Measurements from ENCODE around the gene ASB8. TPM values are rescaled to one million over a fixed set of nuclear protein-coding genes. Genes with fewer than 3 reads are reported as not detected.
"Not testable (repeated sequence)": the region's sequence is repeated elsewhere in the genome, so short reads cannot be mapped to it uniquely, and the experiment has no call there.

Gene ASB8
- total RNA-seq, 2 experiments from 2014 or later = 20.9 to 27.2 TPM

GRCh38 chr12:48115957-48116356 lies 41.4 kb downstream of the ASB8 start:
- CTCF ChIA-PET = interaction anchor here (1.4 kb wide), 1 partner anchor 11 kb away, joined by 4 read pairs; no protein-coding TSS in a partner anchor
- no peak overlapping the region for H3K4me3 Mint-ChIP-seq

GRCh38 chr12:48111312-48111693 lies 46.0 kb downstream of the ASB8 start:
- intact Hi-C loops (cut with micrococcal nuclease); H3K9me3 Mint-ChIP-seq; H3K27ac Mint-ChIP-seq; ATAC-seq; H3K36me3 Mint-ChIP-seq (ENCODE audit: low read depth); DNase-seq; CTCF ChIA-PET; H3K4me3 Mint-ChIP-seq; H3K27me3 Mint-ChIP-seq: not testable (repeated sequence)
- POLR2A ChIA-PET = interaction anchor here (1.0 to 1.3 kb wide), 2 partner anchors 8 to 13 kb away, joined by 3 read pairs; partner anchors contain the start of gene PFKM
- peaks cover 29% of the 10 kb centered on the region for H3K4me1 Mint-ChIP-seq (ENCODE audit: low read depth)

More at GRCh38 chr12:48115957-48116356, 41.4 kb downstream of the ASB8 start:
- DNase-seq = no peak
- Mint-ChIP-seq H3K4me1 (ENCODE audit: low read depth) (peaks cover 12% of the 10 kb centered on the region), H3K36me3 (ENCODE audit: low read depth) (no peaks in the 10 kb centered on the region), H3K9me3 (no peaks in the 10 kb centered on the region), H3K27ac (no peak overlapping the region), H3K27me3 (no peaks in the 10 kb centered on the region)
- no peak for TF ChIP-seq CTCF (IDR thresholded peaks at IDR 0.05)
- intact Hi-C loops (cut with micrococcal nuclease) = no loop called here
- no peak for ATAC-seq
- POLR2A ChIA-PET = no interaction called here

- Mint-ChIP-seq H3K27ac (no peak overlapping the region), H3K36me3 (ENCODE audit: low read depth) (no peaks in the 10 kb centered on the region), H3K27me3 (no peaks in the 10 kb centered on the region), H3K4me1 (ENCODE audit: low read depth) (peaks cover 30% of the 10 kb centered on the region), H3K9me3 (no peaks in the 10 kb centered on the region), H3K4me3 (no peak overlapping the region)
- ATAC-seq (no peak), DNase-seq (no peak)
- TF ChIP-seq CTCF (IDR thresholded peaks at IDR 0.05) = no peak
- CTCF ChIA-PET = interaction anchor here (1.2 to 1.4 kb wide), 2 partner anchors 9 to 13 kb away, joined by 3 to 6 read pairs; no protein-coding TSS in a partner anchor
- POLR2A ChIA-PET = interaction anchor here (1.0 to 1.3 kb wide), 3 partner anchors 8 to 46 kb away, joined by 3 read pairs; partner anchors contain the start of genes ASB8 and PFKM
- intact Hi-C loops (cut with micrococcal nuclease) = no loop called here
Observed at GRCh38 chr12:48110691-48111311, 46.5 kb downstream of the ASB8 start.

DNA sequence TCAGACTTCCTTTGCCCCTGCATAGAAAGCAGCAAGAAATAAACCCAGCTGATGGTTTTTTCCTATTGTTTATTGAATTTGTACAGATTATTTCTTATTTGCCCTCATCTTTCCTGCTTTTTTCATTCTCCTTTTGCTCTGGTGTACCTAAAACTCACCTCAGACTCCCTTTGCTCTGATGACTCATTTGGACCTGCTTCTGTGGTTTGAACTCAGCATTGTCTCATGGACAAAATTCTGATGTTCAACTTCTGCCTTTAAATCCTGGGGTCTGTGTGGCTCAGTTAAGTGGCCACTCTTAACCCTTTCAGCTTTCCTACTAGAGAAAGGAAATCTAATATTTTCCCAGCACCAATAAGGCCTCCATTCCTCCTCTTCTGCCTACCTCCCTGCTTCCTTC lies 47.9 kb downstream of the ASB8 start:
- no peak overlapping the region for H3K4me3 Mint-ChIP-seq

More for the DNA sequence above, 47.9 kb downstream of the ASB8 start:
- ChIA-PET CTCF (interaction anchor here (0.6 to 1.5 kb wide), 5 partner anchors 8 to 48 kb away, joined by 3 to 8 read pairs (median 3); partner anchors contain the start of gene ASB8), POLR2A (interaction anchor here (0.9 to 1.2 kb wide), 3 partner anchors 11 to 48 kb away, joined by 3 to 4 read pairs (median 4); partner anchors contain the start of gene ASB8)
- TF ChIP-seq CTCF (IDR thresholded peaks at IDR 0.05) = no peak
- Mint-ChIP-seq H3K27me3 (no peaks in the 10 kb centered on the region), H3K36me3 (ENCODE audit: low read depth) (peaks cover 3% of the 10 kb centered on the region), H3K4me1 (ENCODE audit: low read depth) (peaks cover 34% of the 10 kb centered on the region), H3K9me3 (no peaks in the 10 kb centered on the region), H3K27ac (peak overlapping the region; percentile 9)
- intact Hi-C loops (cut with micrococcal nuclease) = no loop called here
- ATAC-seq (no peak), DNase-seq (no peak)

Measured in activated CD8-positive, alpha-beta T cell treated with anti-CD3 and anti-CD28 coated beads for 36 hours (primary cell).